ENCODE results near the gene LYSMD4. TPM values are rescaled to one million over a fixed set of nuclear protein-coding genes. Genes with fewer than 3 reads are reported as not detected.
"Not testable (repeated sequence)": the region's sequence is repeated elsewhere in the genome, so short reads cannot be mapped to it uniquely, and the experiment has no call there.

Gene LYSMD4
- total and polyA plus RNA-seq, 2 donors (not counting 1 experiment from before 2014, with no cell fraction given), result 9.7 to 10.3 TPM

DNA sequence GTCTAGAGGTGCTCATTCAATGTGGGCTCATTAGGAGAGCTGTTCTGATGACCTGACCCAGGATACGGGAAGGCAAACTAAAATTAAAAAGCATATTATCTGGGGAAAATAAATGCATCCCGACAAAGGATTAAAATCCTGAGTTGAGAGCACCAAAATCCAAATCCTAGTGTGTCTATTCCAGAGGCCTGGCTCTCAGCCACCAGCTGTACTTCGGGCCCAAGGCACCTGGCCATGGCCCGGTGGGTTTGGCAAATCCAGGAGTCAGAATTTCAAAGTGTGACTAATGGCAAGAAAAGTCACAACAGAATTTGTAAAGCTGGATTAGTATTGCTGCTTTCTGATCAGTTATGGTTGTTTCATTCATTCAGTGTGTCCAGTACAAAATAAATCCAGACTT lies 2.6 kb upstream of the LYSMD4 start:
- Histone ChIP-seq H3K4me1 (ENCODE audit: control insufficient read depth in 2 of 2, insufficient read depth in 2 of 2, low read length in 2 of 2) (peaks cover 10 to 13% of the 10 kb centered on the region in 2 donors), H2AFZ (ENCODE audit: insufficient read depth, low read depth, low read length, poor library complexity, severe bottlenecking) (no peak overlapping the region), H4K20me1 (ENCODE audit: control insufficient read depth, insufficient read depth, low read length, poor library complexity, severe bottlenecking) (no peaks in the 10 kb centered on the region), H3K79me2 (ENCODE audit: control insufficient read depth, insufficient read depth, low read length) (no peaks in the 10 kb centered on the region), H3K9me3 (ENCODE audit: control extremely low read depth in 1 of 3, control insufficient read depth in 2 of 3, insufficient read depth in 1 of 3, low read length in 2 of 3) (peaks cover 0 to 5% (median 0%) of the 10 kb centered on the region in 3 donors), H3K27me3 (replicated peaks in 1 of 4; ENCODE audit: control extremely low read depth in 1 of 4, control insufficient read depth in 3 of 4, insufficient read depth in 4 of 4, low read length in 3 of 4) (no peaks in the 10 kb centered on the region), H3K4me2 (replicated peaks; ENCODE audit: low read depth, low read length, poor library complexity, severe bottlenecking) (no peak overlapping the region), H3K9ac (ENCODE audit: low read length) (no peak overlapping the region), H3K27ac (ENCODE audit: low read length in 2 of 2) (no peak overlapping the region), H3K4me3 (ENCODE audit: control extremely low read depth in 1 of 5, extremely low read depth in 1 of 5, insufficient read depth in 1 of 5, low read depth in 2 of 5, low read length in 4 of 5) (no peak overlapping the region), H3K36me3 (replicated peaks in 1 of 2; ENCODE audit: control extremely low read depth in 1 of 2, control insufficient read depth in 1 of 2, extremely low read depth in 1 of 2, insufficient read depth in 2 of 2, low read length in 1 of 2) (no peaks in the 10 kb centered on the region)
- 100% methylated on average over 2 of the region's 4 CpGs for WGBS (ENCODE audit: insufficient coverage)
- no peaks in the 10 kb centered on the region for H3K9me3 Mint-ChIP-seq (ENCODE audit: insufficient read depth)
- no peak overlapping the region for H3K4me3 Mint-ChIP-seq
- intact Hi-C loops (cut with micrococcal nuclease), result loop anchor here (10.0 kb wide), 1 partner anchor 1091 kb away; the partner anchor contains the start of gene IGF1R
- no peak for TF ChIP-seq CTCF (IDR thresholded peaks at IDR 0.05)
- POLR2A ChIA-PET, result no interaction called here
- H3K27ac Mint-ChIP-seq, result no peak overlapping the region
- ATAC-seq (ENCODE audit: low read depth) (no peak), DNase-seq (no peak)
- H3K27me3 Mint-ChIP-seq, result no peaks in the 10 kb centered on the region
- H3K4me1 Mint-ChIP-seq, result peaks cover 14% of the 10 kb centered on the region
- CTCF ChIA-PET, result interaction anchor here (1.2 to 8.3 kb wide), 3 partner anchors 18 to 482 kb away, joined by 3 to 48 read pairs (median 4); no protein-coding TSS in a partner anchor

GRCh38 chr15:99734575-99734974 lies 1.3 kb upstream of the LYSMD4 start:
- peak overlapping the region; percentile 33 for H3K4me3 Mint-ChIP-seq
- POLR2A ChIA-PET, result interaction anchor here (2.5 kb wide), 1 partner anchor 483 kb away, joined by 18 read pairs; the partner anchor contains the start of gene LRRC28
- H3K4me2 ChIP-seq (replicated peaks; ENCODE audit: low read depth, low read length, poor library complexity, severe bottlenecking), result no peak overlapping the region
- H3K27me3 Mint-ChIP-seq, result no peaks in the 10 kb centered on the region
- H2AFZ ChIP-seq (ENCODE audit: insufficient read depth, low read depth, low read length, poor library complexity, severe bottlenecking), result no peak overlapping the region
- intact Hi-C loops (cut with micrococcal nuclease), result loop anchor here (5.0 to 10.0 kb wide), 4 partner anchors 193 to 1988 kb away; partner anchors contain the start of genes ASB7, IGF1R, LINS1 and TARS3
- no peak for TF ChIP-seq CTCF (IDR thresholded peaks at IDR 0.05)
- TF ChIP-seq EZH2 (IDR thresholded peaks at IDR 0.05; ENCODE audit: borderline replicate concordance, insufficient read depth, low read depth, low read length, poor library complexity, severe bottlenecking), result no peak
- no peak overlapping the region for H3K4me3 ChIP-seq (ENCODE audit: control extremely low read depth in 1 of 5, extremely low read depth in 1 of 5, insufficient read depth in 1 of 5, low read depth in 2 of 5, low read length in 4 of 5)
- no peak overlapping the region for H3K27ac ChIP-seq (ENCODE audit: low read length in 2 of 2)
- peaks cover 14% of the 10 kb centered on the region for H3K4me1 Mint-ChIP-seq
- H3K9me3 ChIP-seq (ENCODE audit: control extremely low read depth in 1 of 3, control insufficient read depth in 2 of 3, insufficient read depth in 1 of 3, low read length in 2 of 3), result peaks cover 0 to 5% (median 0%) of the 10 kb centered on the region in 3 donors
- H3K36me3 ChIP-seq (replicated peaks in 1 of 2; ENCODE audit: control extremely low read depth in 1 of 2, control insufficient read depth in 1 of 2, extremely low read depth in 1 of 2, insufficient read depth in 2 of 2, low read length in 1 of 2), result no peaks in the 10 kb centered on the region
- peaks cover 10 to 13% of the 10 kb centered on the region in 2 donors for H3K4me1 ChIP-seq (ENCODE audit: control insufficient read depth in 2 of 2, insufficient read depth in 2 of 2, low read length in 2 of 2)
- WGBS (ENCODE audit: insufficient coverage), result 100% methylated on average over 1 of the region's 1 CpG
- ATAC-seq (ENCODE audit: low read depth) (no peak), DNase-seq (no peak)
- no peaks in the 10 kb centered on the region for H3K79me2 ChIP-seq (ENCODE audit: control insufficient read depth, insufficient read depth, low read length)
- no peaks in the 10 kb centered on the region for H4K20me1 ChIP-seq (ENCODE audit: control insufficient read depth, insufficient read depth, low read length, poor library complexity, severe bottlenecking)
- CTCF ChIA-PET, result interaction anchor here (2.6 to 8.3 kb wide), 3 partner anchors 21 to 461 kb away, joined by 14 to 48 read pairs (median 33); no protein-coding TSS in a partner anchor
- H3K27me3 ChIP-seq (replicated peaks in 1 of 4; ENCODE audit: control extremely low read depth in 1 of 4, control insufficient read depth in 3 of 4, insufficient read depth in 4 of 4, low read length in 3 of 4), result no peaks in the 10 kb centered on the region
- H3K9ac ChIP-seq (ENCODE audit: low read length), result no peak overlapping the region
- H3K27ac Mint-ChIP-seq, result peak overlapping the region; percentile 62
- H3K9me3 Mint-ChIP-seq (ENCODE audit: insufficient read depth), result no peaks in the 10 kb centered on the region

DNA sequence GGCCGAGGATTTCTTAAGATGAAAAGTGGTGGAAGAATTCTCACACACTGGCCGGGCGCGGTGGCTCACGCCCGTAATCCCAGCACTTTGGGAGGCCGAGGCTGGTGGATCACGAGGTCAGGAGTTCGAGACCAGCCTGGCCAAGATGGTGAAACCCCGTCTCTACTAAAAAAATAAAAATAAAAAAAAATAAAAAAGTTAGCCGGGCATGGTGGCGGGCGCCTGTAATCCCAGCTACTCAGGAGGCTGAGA lies 729 bp upstream of the LYSMD4 start:
- not testable (repeated sequence) for H3K27me3 ChIP-seq (replicated peaks in 1 of 4; ENCODE audit: control extremely low read depth in 1 of 4, control insufficient read depth in 3 of 4, insufficient read depth in 4 of 4, low read length in 3 of 4); H3K36me3 ChIP-seq (replicated peaks in 1 of 2; ENCODE audit: control extremely low read depth in 1 of 2, control insufficient read depth in 1 of 2, extremely low read depth in 1 of 2, insufficient read depth in 2 of 2, low read length in 1 of 2); H3K9me3 Mint-ChIP-seq (ENCODE audit: insufficient read depth); H3K79me2 ChIP-seq (ENCODE audit: control insufficient read depth, insufficient read depth, low read length); H3K9me3 ChIP-seq (ENCODE audit: control extremely low read depth in 1 of 3, control insufficient read depth in 2 of 3, insufficient read depth in 1 of 3, low read length in 2 of 3); DNase-seq; H4K20me1 ChIP-seq (ENCODE audit: control insufficient read depth, insufficient read depth, low read length, poor library complexity, severe bottlenecking); ATAC-seq (ENCODE audit: low read depth); H3K27me3 Mint-ChIP-seq
- Histone ChIP-seq H3K4me3 (ENCODE audit: control extremely low read depth in 1 of 5, extremely low read depth in 1 of 5, insufficient read depth in 1 of 5, low read depth in 2 of 5, low read length in 4 of 5) (peak overlapping the region in 4 of 5 experiments; percentile 48 to 81 (median 52)), H3K4me2 (replicated peaks; ENCODE audit: low read depth, low read length, poor library complexity, severe bottlenecking) (peak overlapping the region; percentile 98), H3K27ac (ENCODE audit: low read length in 2 of 2) (peak overlapping the region; percentile 70 to 77), H2AFZ (ENCODE audit: insufficient read depth, low read depth, low read length, poor library complexity, severe bottlenecking) (peak overlapping the region; percentile 99), H3K9ac (ENCODE audit: low read length) (peak overlapping the region; percentile 76), H3K4me1 (ENCODE audit: control insufficient read depth in 2 of 2, insufficient read depth in 2 of 2, low read length in 2 of 2) (peaks cover 10 to 13% of the 10 kb centered on the region in 2 donors)
- H3K4me1 Mint-ChIP-seq, result peaks cover 14% of the 10 kb centered on the region
- ChIA-PET CTCF (interaction anchor here (2.6 to 8.3 kb wide), 3 partner anchors 22 to 460 kb away, joined by 14 to 48 read pairs (median 33); no protein-coding TSS in a partner anchor), POLR2A (interaction anchor here (2.5 kb wide), 1 partner anchor 483 kb away, joined by 18 read pairs; the partner anchor contains the start of gene LRRC28)
- H3K27ac Mint-ChIP-seq, result peak overlapping the region; percentile 90
- intact Hi-C loops (cut with micrococcal nuclease), result loop anchor here (5.0 to 10.0 kb wide), 4 partner anchors 193 to 1988 kb away; partner anchors contain the start of genes ASB7, IGF1R, LINS1 and TARS3
- WGBS (ENCODE audit: insufficient coverage), result 100% methylated on average over 4 of the region's 13 CpGs
- peak overlapping the region; percentile 88 for H3K4me3 Mint-ChIP-seq
